SHP77 treated with DMSO at 0.1 percent for 48 hours (cell line): ENCODE measurements around the gene KCNA5.

Source experiments
- DNase-seq: peaks from one replicate; lab custom pipeline; 2025; lab: John Stamatoyannopoulos, UW

Gene KCNA5

GRCh38 chr12:5043589-5044419, at the start of gene KCNA5:
KCNA5 (plus strand) TSS chr12:5043879; CDS start chr12:5044148, 269 bp downstream.
- DNase-seq = no peak

- no peak for DNase-seq
These were observed 49.1 kb upstream of the KCNA5 start for GRCh38 chr12:4994622-4995021.

GRCh38 chr12:4996714-4997113, 47.0 kb upstream of the KCNA5 start:
- DNase-seq = no peak

DNA sequence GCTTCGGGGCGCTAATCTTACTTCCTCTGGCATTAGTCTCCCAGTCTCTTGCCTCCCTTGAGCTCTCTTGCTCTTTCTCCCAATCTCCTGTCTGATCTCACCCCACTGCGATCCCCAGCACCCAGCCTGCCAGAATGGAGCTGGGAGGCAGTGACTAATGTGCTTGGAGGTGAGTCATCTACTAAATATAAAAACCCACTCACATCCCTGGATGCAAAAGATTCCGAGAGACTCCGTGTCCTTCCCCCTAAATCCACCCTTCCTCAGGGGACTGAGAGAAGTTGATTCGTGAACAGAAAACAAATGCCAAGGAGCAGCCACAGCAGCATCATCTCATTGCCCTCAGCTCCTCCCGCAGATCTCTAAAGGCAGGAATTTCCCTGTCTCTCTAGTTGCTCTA, 45.7 kb upstream of the KCNA5 start:
- no peak for DNase-seq

DNA sequence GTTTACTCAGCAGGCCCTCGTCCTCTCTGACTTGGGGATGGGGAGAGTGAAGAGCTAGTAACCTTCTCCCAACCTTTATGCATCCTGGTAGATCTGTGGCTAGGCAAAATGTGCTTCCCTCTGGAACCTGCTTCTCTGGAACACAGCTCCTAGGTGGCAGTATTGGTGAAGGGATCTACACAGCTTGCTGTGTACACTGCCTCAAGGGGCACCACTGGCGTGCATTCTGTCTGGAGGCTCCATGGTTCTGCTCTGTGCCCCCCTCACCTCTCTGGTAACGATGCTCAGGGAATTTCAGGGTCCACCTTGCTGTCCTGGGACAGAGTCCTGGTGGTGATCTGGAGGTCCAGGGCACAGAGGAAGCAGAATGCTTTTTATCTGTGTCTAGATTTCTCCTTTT, 43.5 kb upstream of the KCNA5 start:
- no peak for DNase-seq

DNA sequence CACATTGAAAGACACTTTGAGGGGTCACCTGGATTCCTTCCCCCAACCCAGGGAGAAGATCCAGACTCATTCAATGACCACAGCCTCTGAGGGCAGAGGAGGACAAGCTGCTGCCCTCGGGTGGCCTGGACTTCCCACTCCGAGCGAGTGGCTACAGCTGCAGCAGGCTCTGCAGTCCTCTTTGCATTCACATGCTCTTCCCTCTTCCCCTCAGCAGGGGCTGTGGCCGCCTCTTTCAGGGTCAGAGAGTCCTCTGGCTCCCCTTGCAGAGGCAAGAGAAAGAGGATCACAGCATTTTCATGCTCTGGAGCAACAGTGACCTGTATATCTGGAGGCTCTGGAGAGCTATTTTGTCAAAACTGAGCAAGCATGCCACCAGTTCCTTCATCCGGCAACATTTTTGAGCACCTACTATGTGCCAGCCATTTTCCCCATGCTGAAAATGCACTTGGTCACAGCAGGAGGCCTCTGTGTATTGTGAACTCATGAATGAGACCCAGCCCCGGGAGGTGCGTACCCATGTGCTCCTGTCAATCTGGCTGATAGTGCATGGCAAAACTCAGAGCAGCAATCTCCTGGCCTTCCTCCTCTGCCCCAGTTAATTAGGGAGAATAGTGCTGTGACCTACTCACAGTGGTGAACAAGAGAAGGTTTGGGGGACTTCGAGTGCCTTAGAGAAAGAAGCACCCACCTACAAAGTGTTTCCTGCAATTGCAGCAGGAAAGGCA, 42.9 kb upstream of the KCNA5 start:
- no peak for DNase-seq

- DNase-seq = no peak
These were observed 40.5 kb upstream of the KCNA5 start for GRCh38 chr12:5003025-5003666.

DNA sequence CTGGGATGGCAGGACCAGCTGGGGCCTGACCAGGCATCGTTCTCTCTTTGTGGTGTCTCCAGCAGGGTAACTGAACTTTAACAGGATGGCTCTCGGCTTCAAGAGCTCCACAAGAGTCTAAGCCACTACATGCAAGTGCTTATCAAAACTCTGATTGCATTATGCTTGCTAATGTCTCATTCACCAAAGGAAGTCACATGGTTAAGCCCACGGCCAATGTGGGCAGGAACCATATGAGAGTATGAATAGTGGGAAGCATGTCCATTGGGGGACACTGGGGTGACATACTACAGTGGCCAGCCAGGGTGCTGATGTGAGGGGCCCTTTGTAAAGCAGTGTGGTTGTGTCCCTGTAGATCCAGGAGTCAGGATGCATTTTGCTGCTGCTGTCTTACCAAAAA, 35.0 kb upstream of the KCNA5 start:
- no peak for DNase-seq

- DNase-seq = no peak
These were observed 33.5 kb upstream of the KCNA5 start for GRCh38 chr12:5010151-5010550.

GRCh38 chr12:5012337-5012736, 31.3 kb upstream of the KCNA5 start:
- no peak for DNase-seq

- DNase-seq = no peak
These were observed 30.4 kb upstream of the KCNA5 start for GRCh38 chr12:5013266-5013730.

GRCh38 chr12:5014269-5014668, 29.4 kb upstream of the KCNA5 start:
- DNase-seq = no peak

DNA sequence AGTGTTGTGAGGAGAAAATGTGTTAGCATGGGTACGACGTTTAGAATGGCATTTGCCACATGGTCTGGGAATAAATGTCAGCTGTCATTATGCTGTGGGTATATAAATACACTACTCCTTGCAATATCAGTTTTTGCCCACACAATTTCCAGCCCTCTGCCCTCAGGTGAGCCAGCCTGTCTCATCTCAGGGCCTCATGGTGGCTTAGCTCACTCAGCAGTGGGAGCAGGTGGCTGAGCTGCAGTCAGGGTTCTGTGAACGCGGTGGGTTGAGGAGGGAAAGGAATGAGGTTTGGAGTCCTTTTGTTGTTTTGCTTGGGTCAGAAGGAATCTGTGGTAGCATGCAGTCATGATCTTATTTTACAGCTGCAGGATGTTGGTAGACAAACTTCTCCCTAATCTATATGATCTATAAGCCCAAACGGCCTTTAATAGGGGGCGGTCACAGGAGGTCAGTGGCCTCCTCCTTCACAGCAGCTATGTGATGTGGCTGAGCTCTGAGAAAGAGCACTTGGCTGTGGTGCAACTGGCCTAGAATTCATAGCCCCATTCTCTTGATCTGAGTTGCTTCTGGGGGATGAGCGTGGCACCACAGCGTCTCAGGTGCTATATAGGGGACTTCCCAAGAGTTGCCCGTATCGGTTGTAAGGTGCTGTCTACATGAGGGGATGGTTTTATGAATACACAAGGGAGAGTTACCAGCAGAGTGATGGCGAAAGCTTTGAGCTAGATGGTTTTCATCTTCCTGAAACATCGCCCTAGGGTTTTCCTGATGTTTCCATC, 27.8 kb upstream of the KCNA5 start:
- no peak for DNase-seq

- no peak for DNase-seq
These were observed 27.2 kb upstream of the KCNA5 start for GRCh38 chr12:5016526-5016925.

- no peak for DNase-seq
These were observed 25.9 kb upstream of the KCNA5 start for GRCh38 chr12:5017638-5018348.

DNA sequence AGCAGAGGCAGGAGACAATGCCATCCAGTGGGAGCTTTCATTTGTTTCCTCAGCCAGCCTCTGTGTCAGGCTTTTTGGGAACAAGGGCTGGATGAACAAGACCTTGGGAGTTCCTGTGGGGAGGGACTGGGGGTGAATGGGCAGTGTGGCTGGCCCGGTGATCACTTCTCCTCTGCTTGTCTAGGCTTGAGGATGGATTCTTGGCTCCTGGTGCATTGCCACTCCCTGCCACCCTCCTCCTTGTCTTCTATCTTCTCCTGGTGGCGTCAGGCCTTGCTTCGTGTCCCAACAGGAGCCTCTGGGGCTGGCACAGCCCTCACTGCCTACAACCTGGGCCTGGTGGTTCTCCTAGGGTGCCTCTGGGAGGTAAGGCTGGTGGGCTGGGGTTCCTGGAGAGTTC, 25.0 kb upstream of the KCNA5 start:
- no peak for DNase-seq

GRCh38 chr12:5022025-5022424, 21.7 kb upstream of the KCNA5 start:
- DNase-seq = no peak

DNA sequence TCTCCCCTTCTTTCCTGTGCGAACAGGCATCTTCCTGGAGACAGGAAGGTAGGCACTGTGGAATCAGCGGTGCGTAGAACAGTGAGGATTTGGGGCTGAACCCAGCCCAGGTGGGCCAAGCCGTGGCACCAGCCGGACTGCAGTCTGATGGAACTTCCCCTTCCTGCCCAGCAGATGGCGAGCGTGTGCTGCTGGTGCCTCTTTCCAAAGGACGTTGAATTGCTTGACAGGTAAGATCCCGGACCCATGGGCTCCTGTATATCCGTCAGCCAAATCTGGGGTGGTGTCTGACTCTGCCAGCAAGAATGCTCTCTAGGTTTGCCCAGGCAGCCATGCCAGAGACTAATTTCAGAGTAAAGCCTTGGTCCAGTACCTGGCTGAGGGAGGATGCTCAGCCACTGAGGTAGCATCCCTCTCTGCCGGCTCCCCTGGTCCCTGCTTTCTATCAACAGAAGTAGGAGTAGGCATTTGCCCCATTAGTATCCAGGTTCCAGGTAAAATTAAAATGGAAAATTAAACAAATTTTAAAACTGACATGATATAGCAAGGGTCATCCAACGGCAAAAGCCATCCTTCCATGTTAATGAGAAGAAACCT, 21.1 kb upstream of the KCNA5 start:
- DNase-seq = no peak

DNA sequence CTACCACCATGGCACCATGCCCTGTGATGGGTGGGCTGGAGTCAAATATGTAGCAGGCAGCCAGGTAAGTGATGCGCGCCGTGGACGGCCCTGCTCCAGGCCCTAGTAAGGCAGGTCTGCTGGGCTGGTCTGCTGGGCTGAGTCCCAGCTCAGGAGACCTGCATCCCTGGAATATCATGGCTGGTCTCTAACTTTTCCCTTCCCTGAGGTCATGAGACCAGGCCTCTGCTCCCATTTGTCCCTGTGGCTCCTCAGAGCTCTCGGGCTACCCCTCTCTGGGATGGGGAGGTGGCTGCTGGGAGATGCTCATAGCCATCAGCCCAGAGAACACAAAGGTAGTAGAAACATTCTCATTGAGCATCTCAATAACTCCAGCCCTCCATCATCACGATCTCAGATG, 19.8 kb upstream of the KCNA5 start:
- no peak for DNase-seq

DNA sequence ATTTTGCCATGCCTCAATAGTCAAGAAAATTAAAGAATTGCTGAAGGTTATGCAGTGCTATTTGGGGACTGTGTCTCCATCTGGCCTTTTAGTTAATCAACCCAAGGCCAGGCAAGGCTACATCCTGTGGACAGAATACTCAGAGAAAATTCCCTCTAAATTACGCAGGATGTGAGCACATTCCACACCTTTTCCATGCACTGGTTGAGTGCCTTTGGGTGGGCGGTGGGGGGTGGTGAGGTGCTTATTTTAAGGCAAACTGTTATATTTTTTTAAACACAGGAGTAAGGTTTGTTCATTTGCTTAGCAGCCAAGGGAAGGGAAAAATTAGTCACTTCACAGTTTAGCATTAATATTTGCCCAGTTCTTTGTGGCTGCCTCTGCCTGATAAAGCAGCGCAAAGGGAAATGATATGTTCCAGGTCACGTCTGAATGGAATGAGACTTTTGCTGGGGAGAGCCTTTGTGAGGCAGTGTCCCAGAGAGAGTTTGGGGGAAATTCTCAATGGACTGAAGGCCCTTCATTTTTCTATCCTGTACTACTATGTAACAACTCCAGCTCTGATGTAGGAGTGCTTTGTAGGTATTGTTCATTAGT, 17.2 kb upstream of the KCNA5 start:
- DNase-seq = no peak
